Mucosa of descending colon (tissue), 3 donors: Measurements from ENCODE around the gene RAB27A. TPM values are rescaled to one million over a fixed set of nuclear protein-coding genes. Genes with fewer than 3 reads are reported as not detected.

Source experiments
- ATAC-seq: fragments of 200-7000 bp; cut with Tn5 transposase; one replicate; pipeline ENCODE4 v1.9.1; 2020; ENCODE audit warnings: mild to moderate bottlenecking, moderate library complexity
- DNase-seq, 3 donors: peaks; one replicate each; pipeline ENCODE4 v3.0.0-alpha.2; 2020
- H3K36me3 ChIP-seq: fragments of 200-600 bp; one replicate; pipeline ENCODE4 v1.8.0; 2021; ENCODE audit warnings: low read depth, mild to moderate bottlenecking
- H3K4me1 ChIP-seq: fragments of 200-600 bp; one replicate; pipeline ENCODE4 v1.8.0; 2021; ENCODE audit warnings: low read depth, mild to moderate bottlenecking
- H3K4me3 ChIP-seq: fragments of 200-600 bp; one replicate; pipeline ENCODE4 v1.8.0; 2021; ENCODE audit warnings: mild to moderate bottlenecking
- H3K9me3 ChIP-seq: fragments of 200-600 bp; one replicate; pipeline ENCODE4 v1.8.0; 2021; ENCODE audit warnings: mild to moderate bottlenecking
- intact Hi-C, 2 donors: fragments of 100-400 bp; cut with DNase I in 1 of 2; cut with micrococcal nuclease in 1 of 2; formaldehyde crosslinking; loops; one replicate each; pipeline versions ENCODE4 v1.11.0 to v1.11.1; 2022; cut with DNase I, micrococcal nuclease
- total RNA-seq, 3 donors: library from RNA; stranded (reverse); fragmentation: NEBNext Ultra II Directional in 2 of 3; extraction: Animal tissue kit (Norgen Biotek cat#: 25700) in 2 of 3; gene quantifications; one replicate each; pipeline versions ENCODE4 v1.2.1 to v1.2.4, GENCODE V29; 2021 to 2023
- TF ChIP-seq, protein P1 (sequence below): fragments of 200-600 bp; IDR thresholded peaks from one replicate; pipeline ENCODE4 v1.8.0; 2022; ENCODE audit warnings: antibody characterized with exemption, mild to moderate bottlenecking
- donor health status: DM: no; HTN: no; CAD: no; lungs with moderate emphysema.
- donor health status: DM: no; HTN: no; CAD: no.
- donor health status: DM: no; HTN: yes; CAD: no.

Gene RAB27A
- total RNA-seq, 3 donors from 2014 or later = 39.0 to 59.8 (median 56.7) TPM

- DNase-seq = no peak
- H3K9me3 ChIP-seq = no peaks in the 10 kb centered on the region
- H3K36me3 ChIP-seq = no peaks in the 10 kb centered on the region
- intact Hi-C loops = no loop called here
- H3K4me3 ChIP-seq = no peak overlapping the region
- TF ChIP-seq, protein P1, sequence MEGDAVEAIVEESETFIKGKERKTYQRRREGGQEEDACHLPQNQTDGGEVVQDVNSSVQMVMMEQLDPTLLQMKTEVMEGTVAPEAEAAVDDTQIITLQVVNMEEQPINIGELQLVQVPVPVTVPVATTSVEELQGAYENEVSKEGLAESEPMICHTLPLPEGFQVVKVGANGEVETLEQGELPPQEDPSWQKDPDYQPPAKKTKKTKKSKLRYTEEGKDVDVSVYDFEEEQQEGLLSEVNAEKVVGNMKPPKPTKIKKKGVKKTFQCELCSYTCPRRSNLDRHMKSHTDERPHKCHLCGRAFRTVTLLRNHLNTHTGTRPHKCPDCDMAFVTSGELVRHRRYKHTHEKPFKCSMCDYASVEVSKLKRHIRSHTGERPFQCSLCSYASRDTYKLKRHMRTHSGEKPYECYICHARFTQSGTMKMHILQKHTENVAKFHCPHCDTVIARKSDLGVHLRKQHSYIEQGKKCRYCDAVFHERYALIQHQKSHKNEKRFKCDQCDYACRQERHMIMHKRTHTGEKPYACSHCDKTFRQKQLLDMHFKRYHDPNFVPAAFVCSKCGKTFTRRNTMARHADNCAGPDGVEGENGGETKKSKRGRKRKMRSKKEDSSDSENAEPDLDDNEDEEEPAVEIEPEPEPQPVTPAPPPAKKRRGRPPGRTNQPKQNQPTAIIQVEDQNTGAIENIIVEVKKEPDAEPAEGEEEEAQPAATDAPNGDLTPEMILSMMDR = no peak
- ATAC-seq = no peak
- H3K4me1 ChIP-seq = no peaks in the 10 kb centered on the region
Measured at GRCh38 chr15:55239440-55240124, 50.0 kb downstream of the RAB27A start.

DNA sequence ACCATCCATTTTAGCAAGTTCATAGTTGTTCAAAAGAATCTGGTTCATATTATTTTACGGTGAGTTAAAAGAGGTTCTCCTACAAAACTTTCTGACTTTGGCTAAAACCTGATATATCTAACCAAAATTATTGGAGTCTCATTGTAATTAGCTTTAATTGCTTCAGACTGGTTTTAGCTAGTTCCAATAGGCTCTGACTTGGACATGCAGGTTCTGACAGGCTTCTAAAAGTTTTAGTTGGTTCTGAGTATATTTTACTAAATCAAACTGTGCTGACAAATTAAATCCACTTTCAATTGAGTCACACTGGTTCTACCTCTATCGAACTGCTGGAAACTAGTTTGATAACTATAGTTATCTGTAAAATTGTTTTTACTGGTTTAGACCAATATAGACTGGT, 50.7 kb downstream of the RAB27A start:
- no peak for DNase-seq
- Histone ChIP-seq H3K9me3 (no peaks in the 10 kb centered on the region), H3K4me3 (no peak overlapping the region), H3K4me1 (no peaks in the 10 kb centered on the region), H3K36me3 (no peaks in the 10 kb centered on the region)
- ATAC-seq = no peak
- TF ChIP-seq, protein P1 = no peak
- intact Hi-C loops = no loop called here

GRCh38 chr15:55237219-55238130, 52.1 kb downstream of the RAB27A start:
- ATAC-seq (peak; percentile 62), DNase-seq (no peak)
- no peak overlapping the region for H3K4me3 ChIP-seq
- TF ChIP-seq, protein P1 = no peak
- H3K36me3 ChIP-seq = no peaks in the 10 kb centered on the region
- no peaks in the 10 kb centered on the region for H3K4me1 ChIP-seq
- no peaks in the 10 kb centered on the region for H3K9me3 ChIP-seq
- intact Hi-C loops = no loop called here

- intact Hi-C loops = no loop called here
Measured at GRCh38 chr15:55235546-55236036, 54.0 kb downstream of the RAB27A start.

GRCh38 chr15:55234800-55235104, 54.9 kb downstream of the RAB27A start:
- no peaks in the 10 kb centered on the region for H3K36me3 ChIP-seq
- DNase-seq = no peak
- TF ChIP-seq, protein P1 = no peak
- no peaks in the 10 kb centered on the region for H3K4me1 ChIP-seq
- ATAC-seq = no peak
- H3K9me3 ChIP-seq = no peaks in the 10 kb centered on the region
- intact Hi-C loops = no loop called here
- no peak overlapping the region for H3K4me3 ChIP-seq

More at GRCh38 chr15:55235546-55236036, 54.0 kb downstream of the RAB27A start:
- no peaks in the 10 kb centered on the region for H3K36me3 ChIP-seq
- no peak for DNase-seq
- H3K9me3 ChIP-seq = no peaks in the 10 kb centered on the region
- TF ChIP-seq, protein P1 = no peak
- no peaks in the 10 kb centered on the region for H3K4me1 ChIP-seq
- ATAC-seq = no peak
- no peak overlapping the region for H3K4me3 ChIP-seq
